ENCODE measurements around the gene TMEM179. TPM values are rescaled to one million over a fixed set of nuclear protein-coding genes. Genes with fewer than 3 reads are reported as not detected.

TMEM179 gene
- total and polyA plus RNA-seq, 9 donors = 0.38 to 0.95 (median 0.61) TPM

DNA sequence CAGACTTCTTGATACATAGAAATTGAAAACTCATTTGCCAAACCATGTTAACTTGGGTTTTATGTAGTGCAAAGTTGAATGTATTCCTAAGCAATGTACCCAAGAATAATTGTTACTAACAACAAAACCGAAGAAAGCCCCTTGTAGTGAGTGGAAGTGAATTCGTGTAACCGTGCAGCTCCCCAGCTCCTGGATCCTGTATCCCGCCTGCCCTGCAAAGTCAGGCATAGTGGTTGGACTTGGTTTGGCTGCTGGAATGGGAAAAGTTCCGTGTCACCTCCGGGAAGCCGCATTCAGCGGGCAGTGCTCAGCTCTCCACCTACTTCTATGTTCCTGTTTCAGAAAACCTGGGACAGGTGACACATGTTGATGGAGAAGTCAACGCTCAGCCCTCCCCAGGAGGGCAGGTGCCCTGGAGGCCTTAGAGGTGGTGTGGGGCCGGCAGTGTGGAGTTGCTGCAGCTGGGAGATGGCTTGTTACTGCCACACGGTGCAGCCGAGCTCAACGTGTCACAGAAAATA lies 54.2 kb downstream of the TMEM179 start:
- Histone ChIP-seq H3K27ac (ENCODE audit: low read length) (no peak overlapping the region), H3K36me3 (ENCODE audit: control insufficient read depth, insufficient read depth, low read length) (no peaks in the 10 kb centered on the region), H3K4me1 (ENCODE audit: control insufficient read depth, insufficient read depth, low read length) (peaks cover 27% of the 10 kb centered on the region), H3K9me3 (replicated peaks; ENCODE audit: control insufficient read depth, low read depth, low read length) (peaks cover 2% of the 10 kb centered on the region), H3K4me3 (ENCODE audit: low read length) (no peak overlapping the region), H3K27me3 (ENCODE audit: control insufficient read depth, insufficient read depth, low read length) (peaks cover 45% of the 10 kb centered on the region)
- no peak for DNase-seq
- WGBS (ENCODE audit: insufficient coverage) = 72% methylated on average over 9 of the region's 13 CpGs

DNA sequence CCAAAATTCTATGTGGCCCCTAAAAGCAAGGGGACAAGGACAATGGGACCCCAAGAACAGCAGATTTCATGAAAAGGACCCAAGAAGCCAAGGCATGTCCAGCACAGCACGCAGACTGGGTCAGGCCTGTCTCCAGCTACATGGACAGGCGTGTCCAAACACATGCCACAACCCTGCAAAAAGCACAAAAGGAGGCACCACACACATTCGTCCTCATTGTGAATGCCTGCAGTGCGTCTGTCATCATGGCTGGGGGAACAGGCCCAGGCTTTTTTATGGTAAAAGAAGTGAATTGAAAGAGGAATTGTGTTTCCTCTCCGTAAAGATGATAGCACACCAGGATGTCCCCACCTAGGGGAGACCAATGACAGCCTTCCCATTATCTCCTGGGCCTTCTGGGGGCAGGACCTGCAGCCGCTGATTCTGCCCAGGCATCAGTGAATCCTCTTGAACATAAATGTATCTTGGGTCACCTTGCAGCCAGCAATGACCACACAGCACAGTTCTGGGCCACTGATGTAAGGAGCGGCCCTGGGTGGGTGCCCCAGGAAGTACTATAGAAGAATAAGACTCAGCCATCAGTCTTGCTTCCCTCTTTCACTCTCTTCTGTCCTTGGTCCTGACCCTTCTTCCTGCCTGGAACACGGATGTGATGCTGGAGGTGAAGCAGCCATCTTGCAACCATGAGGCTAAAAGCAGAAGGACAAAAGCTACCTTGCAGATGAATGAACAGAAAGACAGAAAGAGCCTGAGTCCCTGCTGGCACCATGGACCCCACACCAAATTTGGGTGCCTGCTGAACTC lies 54.8 kb downstream of the TMEM179 start:
- Histone ChIP-seq H3K4me3 (ENCODE audit: low read length) (no peak overlapping the region), H3K9me3 (replicated peaks; ENCODE audit: control insufficient read depth, low read depth, low read length) (peaks cover 2% of the 10 kb centered on the region), H3K27ac (ENCODE audit: low read length) (no peak overlapping the region), H3K4me1 (ENCODE audit: control insufficient read depth, insufficient read depth, low read length) (peaks cover 22% of the 10 kb centered on the region), H3K36me3 (ENCODE audit: control insufficient read depth, insufficient read depth, low read length) (no peaks in the 10 kb centered on the region), H3K27me3 (ENCODE audit: control insufficient read depth, insufficient read depth, low read length) (peaks cover 51% of the 10 kb centered on the region)
- 87% methylated on average over 2 of the region's 8 CpGs for WGBS (ENCODE audit: insufficient coverage)
- no peak for DNase-seq

DNA sequence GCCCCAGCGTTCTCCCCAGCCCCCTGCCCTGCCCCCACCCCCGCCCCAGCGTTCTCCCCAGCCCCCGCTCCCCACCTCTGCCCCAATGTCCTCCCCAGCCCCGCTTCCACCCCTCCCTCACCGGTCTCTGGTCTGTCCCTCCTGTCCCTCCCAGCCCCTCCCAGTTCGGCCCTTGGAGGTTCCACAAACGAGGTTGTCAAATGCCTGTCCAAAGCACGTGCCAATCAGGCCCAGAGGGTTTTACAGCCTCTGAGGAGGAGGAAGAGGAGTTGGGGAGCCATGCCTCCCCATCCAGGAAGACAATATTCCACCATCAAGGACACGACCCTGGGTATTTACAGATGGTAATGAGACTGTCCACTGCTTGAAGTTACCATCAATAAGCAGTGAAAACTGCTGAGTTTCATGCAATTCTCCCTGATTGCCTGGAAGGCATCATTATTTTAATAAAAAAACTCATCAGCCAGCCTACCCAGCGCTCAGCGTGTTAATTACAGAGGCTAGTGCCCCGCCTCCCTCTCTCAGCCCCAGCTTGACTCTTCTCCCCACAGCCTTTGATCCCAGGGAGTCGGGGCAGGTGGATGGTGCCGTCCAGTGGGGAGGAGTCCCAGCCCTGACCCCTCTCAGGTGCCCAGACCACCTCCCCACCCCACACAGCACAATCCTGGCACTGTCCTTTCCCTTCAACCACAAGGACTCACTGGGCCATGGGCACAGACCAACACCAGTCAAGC lies 55.6 kb downstream of the TMEM179 start:
- Histone ChIP-seq H3K4me3 (ENCODE audit: low read length) (no peak overlapping the region), H3K4me1 (ENCODE audit: control insufficient read depth, insufficient read depth, low read length) (peaks cover 14% of the 10 kb centered on the region), H3K9me3 (replicated peaks; ENCODE audit: control insufficient read depth, low read depth, low read length) (peaks cover 2% of the 10 kb centered on the region), H3K27me3 (ENCODE audit: control insufficient read depth, insufficient read depth, low read length) (peaks cover 55% of the 10 kb centered on the region), H3K27ac (ENCODE audit: low read length) (no peak overlapping the region), H3K36me3 (ENCODE audit: control insufficient read depth, insufficient read depth, low read length) (no peaks in the 10 kb centered on the region)
- WGBS (ENCODE audit: insufficient coverage) = 51% methylated on average over 3 of the region's 15 CpGs
- no peak for DNase-seq

DNA sequence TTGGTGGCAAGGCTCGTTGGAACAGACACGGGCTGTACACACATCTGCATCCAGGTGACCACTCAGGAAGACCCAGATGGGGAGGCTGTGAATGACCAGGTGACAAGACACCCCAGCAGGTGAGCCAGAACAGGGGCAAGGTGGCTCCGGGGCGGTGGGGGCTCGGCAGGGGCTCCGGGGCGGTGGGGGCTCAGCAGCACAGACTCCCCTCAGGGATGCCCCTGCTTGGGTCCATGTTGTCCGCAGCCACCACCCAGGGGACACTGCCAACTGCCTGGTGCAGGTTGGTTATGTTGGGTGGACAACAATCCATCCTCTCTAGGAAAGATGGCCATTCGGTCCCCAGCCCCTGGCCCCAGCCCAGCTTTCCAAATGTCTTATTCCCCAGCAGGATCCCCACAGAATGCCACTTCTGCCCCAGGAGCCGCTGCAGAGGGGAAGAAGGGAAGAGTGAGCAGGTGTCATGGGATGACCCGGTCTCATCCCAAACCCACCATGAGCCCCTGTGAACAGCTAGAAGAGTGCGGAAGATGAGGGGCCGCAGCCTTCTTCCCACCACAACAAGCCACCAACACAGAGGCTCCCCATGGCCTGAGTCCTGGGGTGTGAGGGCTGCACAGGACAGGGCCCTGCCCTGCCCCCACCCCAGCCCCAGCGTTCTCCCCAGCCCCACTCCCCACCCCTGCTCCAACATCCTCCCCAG lies 56.4 kb downstream of the TMEM179 start:
- 86% methylated on average over 10 of the region's 14 CpGs for WGBS (ENCODE audit: insufficient coverage)
- H3K27me3 ChIP-seq (ENCODE audit: control insufficient read depth, insufficient read depth, low read length) = peaks cover 60% of the 10 kb centered on the region

DNA sequence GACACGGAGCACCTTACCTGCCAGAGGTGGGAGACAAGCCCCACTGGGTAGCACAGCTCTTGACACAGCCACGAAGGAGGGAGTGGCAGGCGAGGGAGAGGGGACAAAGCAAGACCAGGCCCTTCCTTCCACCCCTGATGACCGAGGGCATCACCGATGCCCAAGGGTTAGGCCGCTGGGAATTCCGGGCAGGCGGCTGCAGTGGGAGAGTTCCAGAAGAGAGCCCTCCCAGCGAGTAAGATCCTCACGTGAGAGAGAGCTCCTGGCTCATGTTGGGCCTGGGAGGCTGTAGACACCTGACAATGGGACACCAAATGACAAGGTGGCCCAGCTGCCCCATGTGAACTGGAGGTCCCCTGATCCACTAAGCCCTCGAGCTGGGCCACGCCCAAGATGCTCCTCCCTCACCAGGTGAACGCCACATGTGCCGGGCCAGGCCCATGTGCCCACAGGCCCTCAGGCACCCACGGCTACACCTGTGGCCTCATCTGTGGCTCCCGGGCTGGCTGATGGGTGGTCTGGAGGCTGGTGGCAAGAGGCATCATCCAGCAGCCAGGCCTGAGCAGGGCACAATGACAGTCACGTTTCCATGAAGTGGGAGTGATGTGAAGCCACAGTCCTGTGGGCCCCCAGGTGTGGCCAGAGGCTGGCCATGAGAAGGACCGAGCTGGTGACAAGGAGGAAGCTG lies 57.1 kb downstream of the TMEM179 start:
- peaks cover 2% of the 10 kb centered on the region for H3K9me3 ChIP-seq (replicated peaks; ENCODE audit: control insufficient read depth, low read depth, low read length)
- H3K36me3 ChIP-seq (ENCODE audit: control insufficient read depth, insufficient read depth, low read length) = no peaks in the 10 kb centered on the region
- no peak overlapping the region for H3K27ac ChIP-seq (ENCODE audit: low read length)
- H3K27me3 ChIP-seq (ENCODE audit: control insufficient read depth, insufficient read depth, low read length) = peaks cover 60% of the 10 kb centered on the region
- H3K4me1 ChIP-seq (ENCODE audit: control insufficient read depth, insufficient read depth, low read length) = peaks cover 8% of the 10 kb centered on the region
- 77% methylated on average over 14 of the region's 18 CpGs for WGBS (ENCODE audit: insufficient coverage)
- H3K4me3 ChIP-seq (ENCODE audit: low read length) = no peak overlapping the region
- no peak for DNase-seq

More for the DNA sequence above, 56.4 kb downstream of the TMEM179 start:
- Histone ChIP-seq H3K4me1 (ENCODE audit: control insufficient read depth, insufficient read depth, low read length) (peaks cover 8% of the 10 kb centered on the region), H3K4me3 (ENCODE audit: low read length) (no peak overlapping the region), H3K36me3 (ENCODE audit: control insufficient read depth, insufficient read depth, low read length) (no peaks in the 10 kb centered on the region), H3K9me3 (replicated peaks; ENCODE audit: control insufficient read depth, low read depth, low read length) (peaks cover 2% of the 10 kb centered on the region), H3K27ac (ENCODE audit: low read length) (no peak overlapping the region)
- no peak for DNase-seq

DNA sequence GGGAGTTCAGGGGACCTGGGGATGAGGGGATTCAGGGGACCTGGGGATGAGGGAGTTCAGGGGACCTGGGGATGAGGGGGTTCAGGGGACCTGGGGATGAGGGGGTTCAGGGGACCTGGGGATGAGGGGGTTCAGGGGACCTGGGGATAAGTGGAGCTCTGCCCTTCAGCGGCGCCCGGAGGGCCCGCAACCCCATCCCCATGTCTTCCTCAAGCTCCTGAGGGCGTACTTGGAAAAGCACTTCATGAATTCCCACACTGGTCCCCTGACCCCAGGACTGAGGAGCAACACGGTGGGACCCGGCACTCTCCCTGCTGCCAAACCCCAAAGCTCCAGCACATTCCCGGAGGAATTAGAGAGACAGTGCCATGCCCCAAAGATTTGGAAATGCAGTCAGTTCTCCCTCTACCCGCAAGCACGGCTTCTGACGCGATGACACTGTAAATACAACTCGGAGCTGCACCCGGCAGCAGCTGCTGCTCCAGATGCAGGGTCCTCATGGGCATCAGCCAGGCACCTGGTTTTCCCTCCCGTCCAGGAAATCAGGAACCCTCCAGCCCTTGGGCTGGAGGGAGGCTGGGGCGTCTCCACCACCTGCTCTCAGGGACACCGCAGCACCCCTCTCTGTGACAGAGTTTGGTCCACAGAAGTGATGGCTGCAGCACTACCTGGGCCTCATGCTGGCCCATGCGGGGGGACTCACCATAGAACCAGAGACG lies 57.8 kb downstream of the TMEM179 start:
- WGBS (ENCODE audit: insufficient coverage) = 77% methylated on average over 18 of the region's 19 CpGs
- Histone ChIP-seq H3K36me3 (ENCODE audit: control insufficient read depth, insufficient read depth, low read length) (no peaks in the 10 kb centered on the region), H3K4me3 (ENCODE audit: low read length) (no peak overlapping the region), H3K27me3 (ENCODE audit: control insufficient read depth, insufficient read depth, low read length) (peaks cover 60% of the 10 kb centered on the region), H3K9me3 (replicated peaks; ENCODE audit: control insufficient read depth, low read depth, low read length) (peaks cover 2% of the 10 kb centered on the region), H3K4me1 (ENCODE audit: control insufficient read depth, insufficient read depth, low read length) (peaks cover 8% of the 10 kb centered on the region), H3K27ac (ENCODE audit: low read length) (no peak overlapping the region)
- DNase-seq = no peak

DNA sequence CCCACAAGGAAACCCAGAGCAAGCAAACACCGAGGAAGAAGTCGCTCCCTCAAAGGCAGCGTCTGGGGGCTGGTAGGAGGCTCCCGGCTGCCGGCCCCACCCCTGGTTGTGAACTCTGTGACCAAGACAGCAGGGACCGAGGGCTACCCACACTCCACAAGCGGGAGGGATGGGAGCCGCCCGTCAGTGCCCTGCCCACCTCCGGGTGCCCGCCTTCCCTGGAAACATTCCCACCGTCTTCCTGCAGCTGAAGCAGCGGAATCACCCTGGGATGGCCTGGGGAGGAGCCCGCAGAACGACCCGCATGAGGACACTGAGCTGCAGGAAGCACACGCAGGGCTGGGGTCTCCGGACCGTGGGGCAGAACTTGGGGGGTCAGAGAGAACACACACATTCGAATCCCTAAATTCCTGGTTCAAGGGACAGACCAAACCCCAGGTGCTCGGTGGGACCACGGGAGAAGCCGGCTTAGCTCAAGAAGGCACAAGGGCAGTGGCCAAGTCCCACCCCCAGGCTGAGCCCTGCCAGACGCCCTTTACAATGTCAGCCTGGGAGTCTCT lies 58.5 kb downstream of the TMEM179 start:
- DNase-seq = no peak
- peaks cover 2% of the 10 kb centered on the region for H3K9me3 ChIP-seq (replicated peaks; ENCODE audit: control insufficient read depth, low read depth, low read length)
- H3K36me3 ChIP-seq (ENCODE audit: control insufficient read depth, insufficient read depth, low read length) = no peaks in the 10 kb centered on the region
- peaks cover 57% of the 10 kb centered on the region for H3K27me3 ChIP-seq (ENCODE audit: control insufficient read depth, insufficient read depth, low read length)
- no peak overlapping the region for H3K4me3 ChIP-seq (ENCODE audit: low read length)
- no peak overlapping the region for H3K27ac ChIP-seq (ENCODE audit: low read length)
- 19% methylated on average over 23 of the region's 24 CpGs for WGBS (ENCODE audit: insufficient coverage)
- peaks cover 8% of the 10 kb centered on the region for H3K4me1 ChIP-seq (ENCODE audit: control insufficient read depth, insufficient read depth, low read length)

DNA sequence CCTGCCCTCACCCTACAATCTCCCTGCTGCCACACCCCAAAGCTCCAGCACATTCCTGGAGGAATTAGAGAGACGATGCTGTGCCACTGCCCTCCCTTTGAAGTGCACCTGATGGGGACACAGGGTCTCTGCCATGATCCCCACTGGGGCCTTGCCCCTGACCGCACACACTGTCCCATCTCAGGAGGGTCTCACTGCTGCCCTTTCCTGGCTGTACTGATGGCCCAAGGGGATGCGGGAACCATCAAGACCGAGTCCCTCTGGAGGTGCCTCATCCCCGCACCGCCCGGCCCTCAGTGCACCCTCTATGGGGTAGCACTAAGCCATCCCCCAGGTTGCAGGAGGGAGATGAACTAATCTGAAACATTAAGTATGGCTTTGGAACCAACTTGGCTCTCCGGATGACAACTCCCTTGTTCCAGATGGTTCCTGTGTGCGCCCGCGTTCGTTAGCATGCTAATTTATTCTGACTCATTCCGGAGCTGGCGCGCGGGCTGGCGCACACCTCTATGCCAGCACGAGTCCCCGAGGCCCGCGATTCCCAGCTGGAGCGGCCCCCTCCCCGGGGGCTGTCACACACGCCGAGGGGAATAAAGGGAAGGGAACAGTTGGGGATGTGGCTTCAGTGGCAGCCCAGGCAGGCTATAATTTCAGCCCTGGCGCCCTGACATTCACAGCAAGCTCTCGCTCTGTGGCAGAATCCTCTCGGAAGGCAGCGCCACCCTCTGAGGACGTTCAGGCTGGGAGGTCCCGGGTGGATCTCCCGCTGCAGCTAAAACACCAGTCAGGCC lies 59.2 kb downstream of the TMEM179 start:
- H3K9me3 ChIP-seq (replicated peaks; ENCODE audit: control insufficient read depth, low read depth, low read length) = peaks cover 2% of the 10 kb centered on the region
- H3K4me3 ChIP-seq (ENCODE audit: low read length) = no peak overlapping the region
- WGBS (ENCODE audit: insufficient coverage) = 43% methylated on average over 28 of the region's 32 CpGs
- no peak for DNase-seq
- peaks cover 8% of the 10 kb centered on the region for H3K4me1 ChIP-seq (ENCODE audit: control insufficient read depth, insufficient read depth, low read length)
- peaks cover 54% of the 10 kb centered on the region for H3K27me3 ChIP-seq (ENCODE audit: control insufficient read depth, insufficient read depth, low read length)
- no peak overlapping the region for H3K27ac ChIP-seq (ENCODE audit: low read length)
- H3K36me3 ChIP-seq (ENCODE audit: control insufficient read depth, insufficient read depth, low read length) = no peaks in the 10 kb centered on the region

Measured in muscle of leg (tissue), 11 donors.